ENCODE measurements around the gene ACAN.

ACAN gene

GRCh38 chr15:88803241-88803919 lies at the start of gene ACAN:
Gene ACAN (plus strand): TSS chr15:88803436. CDS start chr15:88836207, 32,771 bp downstream.
- peaks cover 17% of the 10 kb centered on the region; the same call in 1 of the 2 replicates for H3K27me3 ChIP-seq
- no peak for TF ChIP-seq Cebpa-rat (IDR thresholded peaks at IDR 0.05)

DNA sequence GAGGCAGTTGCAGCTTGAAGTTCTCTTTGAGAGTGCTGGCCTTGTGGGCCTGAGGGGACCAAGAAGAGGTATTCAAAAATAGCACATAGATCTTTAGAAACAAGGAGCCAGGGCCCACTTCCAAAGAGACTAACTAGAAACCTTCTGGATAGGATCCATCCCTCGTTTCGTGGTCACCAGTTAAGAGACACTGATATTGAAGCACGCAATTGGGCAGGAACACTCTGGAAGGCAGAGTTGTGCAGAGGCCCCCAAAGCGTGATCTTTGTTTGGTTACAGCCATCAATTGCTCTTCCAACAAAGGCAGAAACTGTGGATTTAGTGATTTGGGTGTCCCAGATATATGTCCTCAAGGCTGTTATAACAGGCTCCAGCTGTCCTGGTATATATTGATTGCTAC lies 46.7 kb upstream of the ACAN start:
- H3K4me3 ChIP-seq = no peak overlapping the region
- H3K27ac ChIP-seq = no peak overlapping the region
- no peak overlapping the region for H3K9ac ChIP-seq
- H3K9me3 ChIP-seq = peaks cover 18% of the 10 kb centered on the region
- H3K36me3 ChIP-seq = no peaks in the 10 kb centered on the region
- H3K27me3 ChIP-seq = no peaks in the 10 kb centered on the region
- peaks cover 19% of the 10 kb centered on the region for H3K4me1 ChIP-seq
- no peak overlapping the region for H3K4me2 ChIP-seq
- H4K20me1 ChIP-seq = no peaks in the 10 kb centered on the region
- TF ChIP-seq Cebpa-rat (IDR thresholded peaks at IDR 0.05) = no peak

More at GRCh38 chr15:88803241-88803919, at the start of gene ACAN:
- H3K9me3 ChIP-seq = peaks cover 5% of the 10 kb centered on the region; the same call in 1 of the 2 replicates
- no peaks in the 10 kb centered on the region for H3K36me3 ChIP-seq
- H3K27ac ChIP-seq = no peak within 1 kb of the TSS
- no peaks in the 10 kb centered on the region for H3K4me1 ChIP-seq
- no peak within 1 kb of the TSS for H3K4me3 ChIP-seq
- no peak within 1 kb of the TSS for H3K4me2 ChIP-seq
- no peak within 1 kb of the TSS for H3K9ac ChIP-seq
- H4K20me1 ChIP-seq = no peaks in the 10 kb centered on the region

DNA sequence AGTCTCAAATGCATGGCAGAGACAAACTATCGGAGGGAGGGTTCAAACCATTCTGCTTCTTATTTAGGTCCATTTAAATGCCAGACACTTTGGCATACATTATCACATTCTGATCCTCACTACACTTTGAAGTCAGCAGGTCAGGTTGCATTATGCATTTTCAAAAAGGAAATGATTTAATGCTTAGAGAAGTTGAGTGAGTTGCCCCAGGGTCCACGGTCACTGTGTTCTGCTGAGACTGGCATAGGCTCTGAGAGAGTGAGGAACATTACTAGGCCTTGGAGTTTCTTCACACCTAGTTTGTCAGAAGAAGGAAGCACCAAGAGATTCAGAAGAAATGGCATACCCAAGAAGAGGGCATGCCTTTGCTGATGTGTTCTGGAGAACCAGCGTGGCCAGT lies 46.3 kb upstream of the ACAN start:
- Histone ChIP-seq H4K20me1 (no peaks in the 10 kb centered on the region), H3K4me1 (peaks cover 19% of the 10 kb centered on the region), H3K27ac (no peak overlapping the region), H3K4me3 (no peak overlapping the region), H3K27me3 (no peaks in the 10 kb centered on the region), H3K4me2 (no peak overlapping the region), H3K36me3 (no peaks in the 10 kb centered on the region), H3K9me3 (peaks cover 19% of the 10 kb centered on the region), H3K9ac (no peak overlapping the region)
- no peak for TF ChIP-seq Cebpa-rat (IDR thresholded peaks at IDR 0.05)

GRCh38 chr15:88759872-88760271 lies 43.4 kb upstream of the ACAN start:
- H4K20me1 ChIP-seq = no peaks in the 10 kb centered on the region
- H3K4me1 ChIP-seq = peaks cover 8% of the 10 kb centered on the region; the same call in 1 of the 2 replicates
- H3K4me2 ChIP-seq = no peak overlapping the region
- no peaks in the 10 kb centered on the region for H3K36me3 ChIP-seq
- no peak overlapping the region for H3K9ac ChIP-seq
- H3K9me3 ChIP-seq = peaks cover 19% of the 10 kb centered on the region
- H3K27me3 ChIP-seq = no peaks in the 10 kb centered on the region
- TF ChIP-seq Cebpa-rat (IDR thresholded peaks at IDR 0.05) = no peak
- no peak overlapping the region for H3K27ac ChIP-seq
- no peak overlapping the region for H3K4me3 ChIP-seq

GRCh38 chr15:88764448-88764847 lies 38.8 kb upstream of the ACAN start:
- no peak for TF ChIP-seq Cebpa-rat (IDR thresholded peaks at IDR 0.05)
- Histone ChIP-seq H3K4me1 (no peaks in the 10 kb centered on the region), H3K27ac (no peak overlapping the region), H3K36me3 (no peaks in the 10 kb centered on the region), H3K4me2 (no peak overlapping the region), H3K9me3 (peaks cover 25% of the 10 kb centered on the region), H3K27me3 (no peaks in the 10 kb centered on the region), H3K4me3 (no peak overlapping the region), H3K9ac (no peak overlapping the region), H4K20me1 (no peaks in the 10 kb centered on the region)

DNA sequence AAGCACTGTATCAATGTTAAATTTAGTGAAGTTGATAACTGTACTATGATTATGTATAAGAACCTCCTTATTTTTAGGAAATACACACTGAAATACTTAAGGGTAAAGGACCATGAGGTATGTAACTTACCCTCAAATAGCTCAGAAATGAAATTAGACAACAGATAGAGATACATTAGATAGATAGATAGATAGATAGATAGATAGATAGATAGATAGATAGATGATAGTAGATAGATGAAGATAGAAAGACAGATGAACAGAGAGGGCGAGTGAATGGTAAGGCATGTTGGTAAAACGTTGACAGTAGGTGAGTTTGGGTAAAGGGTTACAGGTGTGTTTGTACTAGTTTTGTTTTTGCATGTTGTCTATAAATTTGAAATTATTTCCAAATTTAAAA lies 38.0 kb upstream of the ACAN start:
- TF ChIP-seq Cebpa-rat (IDR thresholded peaks at IDR 0.05) = no peak
- Histone ChIP-seq H3K9me3 (peaks cover 27% of the 10 kb centered on the region), H3K27ac (no peak overlapping the region)

GRCh38 chr15:88769161-88769971 lies 33.9 kb upstream of the ACAN start:
- peaks cover 28% of the 10 kb centered on the region for H3K9me3 ChIP-seq
- H3K4me2 ChIP-seq = no peak overlapping the region
- no peak overlapping the region for H3K9ac ChIP-seq
- no peaks in the 10 kb centered on the region for H3K4me1 ChIP-seq
- no peak overlapping the region for H3K4me3 ChIP-seq
- no peaks in the 10 kb centered on the region for H3K27me3 ChIP-seq
- no peak overlapping the region for H3K27ac ChIP-seq
- no peaks in the 10 kb centered on the region for H3K36me3 ChIP-seq
- TF ChIP-seq Cebpa-rat (IDR thresholded peaks at IDR 0.05) = no peak
- H4K20me1 ChIP-seq = no peaks in the 10 kb centered on the region

More for the DNA sequence above, 38.0 kb upstream of the ACAN start:
- Histone ChIP-seq H3K36me3 (no peaks in the 10 kb centered on the region), H3K4me1 (no peaks in the 10 kb centered on the region), H3K4me2 (no peak overlapping the region), H3K27me3 (no peaks in the 10 kb centered on the region), H3K9ac (no peak overlapping the region), H4K20me1 (no peaks in the 10 kb centered on the region), H3K4me3 (no peak overlapping the region)

DNA sequence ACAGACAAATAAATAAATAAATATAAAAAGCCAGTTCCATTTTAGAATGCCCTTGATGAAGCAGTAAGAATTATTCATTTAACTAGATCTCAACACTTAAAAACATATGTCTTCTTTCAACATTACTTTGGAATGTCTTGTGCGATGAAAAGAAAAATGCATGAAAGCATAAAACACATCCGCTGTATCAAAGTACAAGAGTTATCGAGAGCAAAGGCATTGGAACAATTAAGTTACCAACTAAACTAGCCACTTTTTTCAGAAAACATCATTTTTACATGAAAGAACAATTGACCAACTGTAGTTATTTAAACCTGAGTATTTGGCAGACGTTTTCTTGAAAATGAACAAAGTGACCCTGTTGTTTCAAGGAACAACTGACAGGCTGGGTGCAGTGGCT lies 27.5 kb upstream of the ACAN start:
- H3K4me3 ChIP-seq = no peak overlapping the region
- H3K9me3 ChIP-seq = peaks cover 38% of the 10 kb centered on the region
- no peaks in the 10 kb centered on the region for H3K36me3 ChIP-seq
- no peaks in the 10 kb centered on the region for H4K20me1 ChIP-seq
- H3K4me2 ChIP-seq = no peak overlapping the region
- H3K9ac ChIP-seq = no peak overlapping the region
- H3K27me3 ChIP-seq = no peaks in the 10 kb centered on the region; the same call in 1 of the 2 replicates
- no peak overlapping the region for H3K27ac ChIP-seq
- H3K4me1 ChIP-seq = no peaks in the 10 kb centered on the region
- no peak for TF ChIP-seq Cebpa-rat (IDR thresholded peaks at IDR 0.05)

DNA sequence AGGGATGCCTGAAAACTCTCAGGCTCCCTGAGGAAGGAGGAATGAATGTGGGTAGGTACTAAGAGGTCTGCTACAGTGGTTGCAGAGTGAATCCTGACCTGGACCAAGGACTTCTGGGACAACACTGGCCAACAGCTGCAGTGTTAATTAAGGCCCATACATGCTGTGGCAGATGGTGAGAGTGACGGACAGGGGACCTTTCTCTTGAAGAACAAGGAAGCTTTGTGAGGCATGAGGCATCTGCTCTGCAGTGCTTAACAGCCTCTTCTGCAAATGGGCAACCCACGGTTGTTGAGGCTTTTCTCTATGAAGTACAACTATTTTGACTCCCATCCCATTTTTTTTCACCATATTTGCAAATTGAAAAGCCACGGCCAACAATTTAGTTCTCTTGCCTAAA lies 26.6 kb upstream of the ACAN start:
- no peaks in the 10 kb centered on the region for H4K20me1 ChIP-seq
- no peaks in the 10 kb centered on the region; the same call in 1 of the 2 replicates for H3K27me3 ChIP-seq
- H3K4me2 ChIP-seq = no peak overlapping the region
- no peak overlapping the region for H3K9ac ChIP-seq
- no peaks in the 10 kb centered on the region for H3K36me3 ChIP-seq
- no peak for TF ChIP-seq Cebpa-rat (IDR thresholded peaks at IDR 0.05)
- no peak overlapping the region for H3K27ac ChIP-seq
- H3K4me3 ChIP-seq = no peak overlapping the region
- H3K9me3 ChIP-seq = peaks cover 33% of the 10 kb centered on the region
- H3K4me1 ChIP-seq = no peaks in the 10 kb centered on the region

DNA sequence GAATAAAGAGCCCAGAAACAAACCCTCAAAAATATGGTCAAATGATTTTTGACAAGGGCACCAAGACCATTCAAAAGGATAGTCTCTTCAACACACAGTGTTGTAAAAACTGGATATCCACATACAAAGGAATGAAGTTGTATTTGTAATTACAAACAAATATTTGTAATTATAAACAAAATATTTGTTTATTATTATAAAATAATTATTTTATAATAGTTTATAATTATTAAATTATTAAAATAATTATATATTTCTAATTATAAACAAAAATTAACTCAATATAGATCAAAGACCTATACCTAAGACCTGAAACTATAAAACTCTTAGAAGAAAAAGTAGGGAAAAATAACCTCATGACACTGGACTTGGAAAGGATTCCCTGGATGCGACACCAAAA lies 23.3 kb upstream of the ACAN start:
- Histone ChIP-seq H3K36me3 (no peaks in the 10 kb centered on the region), H3K4me2 (no peak overlapping the region), H3K27ac (no peak overlapping the region), H3K9me3 (peaks cover 22% of the 10 kb centered on the region), H3K4me1 (no peaks in the 10 kb centered on the region), H3K9ac (no peak overlapping the region), H3K27me3 (no peaks in the 10 kb centered on the region; the same call in 1 of the 2 replicates), H4K20me1 (no peaks in the 10 kb centered on the region), H3K4me3 (no peak overlapping the region)
- no peak for TF ChIP-seq Cebpa-rat (IDR thresholded peaks at IDR 0.05)

Data from BLaER1 (cell line).